Prostate gland (tissue), 2 donors: Measurements from ENCODE around the gene CRB2. TPM values are rescaled to one million over a fixed set of nuclear protein-coding genes. Genes with fewer than 3 reads are reported as not detected.

Experiments used
- DNase-seq: peaks from one replicate; pipeline ENCODE4 v3.0.0-alpha.2; 2019; ENCODE audit warnings: low spot score
- H3K27ac ChIP-seq, 2 donors: fragments of 200-600 bp; sonication (generic); 2 replicates each; pipeline ENCODE4 v1.5.1; 2017 to 2019
- H3K27me3 ChIP-seq: fragments of 200-600 bp; sonication (generic); replicated peaks from 2 replicates; pipeline ENCODE4 v1.5.1; 2019; ENCODE audit not compliant: insufficient read depth
- H3K36me3 ChIP-seq, 2 donors: fragments of 200-600 bp; sonication (generic); 1 replicate in 1 of 2; 2 replicates in 1 of 2; pipeline versions ENCODE4 v1.5.1 to v1.8.1; 2017 to 2019
- H3K4me1 ChIP-seq: fragments of 200-600 bp; sonication (generic); replicated peaks from 2 replicates; pipeline ENCODE4 v1.5.1; 2019
- H3K4me3 ChIP-seq, 2 donors: fragments of 200-600 bp; sonication (generic); 2 replicates each; pipeline ENCODE4 v1.5.1; 2017 to 2019
- H3K9me3 ChIP-seq: fragments of 200-600 bp; sonication (generic); 2 replicates; pipeline ENCODE4 v1.5.1; 2017
- CTCF ChIP-seq, 4 experiments: fragments of 200-600 bp in 2 of 4; fragments of 450-650 bp in 2 of 4; sonication (generic) in 2 of 4; IDR thresholded peaks; 1 replicate in 3 of 4; 2 replicates in 1 of 4; pipeline ENCODE4 v1.5.1; 2016 to 2019; ENCODE audit warnings: antibody characterized with exemption in 4 of 4, mild to moderate bottlenecking in 2 of 4, moderate library complexity in 2 of 4
- POLR2A ChIP-seq: fragments of 450-650 bp; IDR thresholded peaks from one replicate; pipeline ENCODE4 v1.6.1; 2016; ENCODE audit warnings: antibody characterized with exemption, mild to moderate bottlenecking
- POLR2AphosphoS5 ChIP-seq: sonication (generic); formaldehyde crosslinking; IDR thresholded peaks from one replicate; pipeline ENCODE4 v1.6.1; 2017; ENCODE audit warnings: antibody characterized with exemption
- WGBS: methylation state at CpG from one replicate; pipeline ENCODE4 v1.1.5; 2018; 5-methylcytosine and 5-hydroxymethylcytosine counted together
- intact Hi-C: fragments of 100-400 bp; cut with DNase I; formaldehyde crosslinking; loops from one replicate; pipeline ENCODE4 v1.14.2; 2022
- total RNA-seq, 2 donors: library from RNA; depleted of rRNA; stranded (reverse); fragments of >200 nt; gene quantifications; one replicate each; pipeline ENCODE4 v1.1.0, GENCODE V29; 2016

Gene CRB2
- total RNA-seq, 2 donors from 2014 or later, result 1.7 TPM; not detected in 1

GRCh38 chr9:123382653-123383511 lies 26.9 kb downstream of the CRB2 start:
- 92% methylated on average over 26 of the region's 27 CpGs for WGBS
- no peak for DNase-seq
- no peak for TF ChIP-seq POLR2A
- no peak for TF ChIP-seq CTCF (IDR thresholded peaks at IDR 0.05)
- no peak for TF ChIP-seq POLR2AphosphoS5
- Histone ChIP-seq H3K4me1 (no peaks in the 10 kb centered on the region), H3K9me3 (no peaks in the 10 kb centered on the region), H3K4me3 (no peak overlapping the region), H3K36me3 (no peaks in the 10 kb centered on the region), H3K27ac (no peak overlapping the region), H3K27me3 (no peaks in the 10 kb centered on the region)
- intact Hi-C loops, result no loop called here

- Histone ChIP-seq H3K27me3 (no peaks in the 10 kb centered on the region), H3K4me1 (no peaks in the 10 kb centered on the region), H3K4me3 (no peak overlapping the region), H3K9me3 (no peaks in the 10 kb centered on the region), H3K36me3 (no peaks in the 10 kb centered on the region), H3K27ac (no peak overlapping the region)
- DNase-seq, result no peak
- intact Hi-C loops, result no loop called here
- WGBS, result 86% methylated on average over 27 of the region's 27 CpGs
- TF ChIP-seq CTCF (IDR thresholded peaks at IDR 0.05), result no peak
- TF ChIP-seq POLR2AphosphoS5, result no peak
- no peak for TF ChIP-seq POLR2A
These were observed 27.6 kb downstream of the CRB2 start for GRCh38 chr9:123383512-123384170.

GRCh38 chr9:123387686-123388085 lies 31.7 kb downstream of the CRB2 start:
- 76% methylated on average over 14 of the region's 14 CpGs for WGBS
- Histone ChIP-seq H3K36me3 (no peaks in the 10 kb centered on the region), H3K9me3 (no peaks in the 10 kb centered on the region), H3K4me3 (no peak overlapping the region), H3K27me3 (no peaks in the 10 kb centered on the region), H3K27ac (no peak overlapping the region), H3K4me1 (no peaks in the 10 kb centered on the region)
- intact Hi-C loops, result no loop called here
- TF ChIP-seq POLR2A, result no peak
- no peak for TF ChIP-seq POLR2AphosphoS5
- no peak for TF ChIP-seq CTCF (IDR thresholded peaks at IDR 0.05)
- no peak for DNase-seq

- intact Hi-C loops, result no loop called here
- TF ChIP-seq CTCF (IDR thresholded peaks at IDR 0.05) (no peak), POLR2AphosphoS5 (no peak), POLR2A (no peak)
- Histone ChIP-seq H3K27me3 (no peaks in the 10 kb centered on the region), H3K4me1 (no peaks in the 10 kb centered on the region), H3K36me3 (no peaks in the 10 kb centered on the region), H3K27ac (no peak overlapping the region), H3K4me3 (no peak overlapping the region), H3K9me3 (no peaks in the 10 kb centered on the region)
- 80% methylated on average over 10 of the region's 10 CpGs for WGBS
- DNase-seq, result no peak
These were observed 33.1 kb downstream of the CRB2 start for GRCh38 chr9:123389070-123389469.
